ENCODE measurements around the gene HOMEZ. TPM values are rescaled to one million over a fixed set of nuclear protein-coding genes. Genes with fewer than 3 reads are reported as not detected.
"Not testable (repeated sequence)": the region's sequence is repeated elsewhere in the genome, so short reads cannot be mapped to it uniquely, and the experiment has no call there.

The HOMEZ gene
- total RNA-seq, 1 donor from 2014 or later: 8.9 TPM

GRCh38 chr14:23284654-23285529, 1.0 kb downstream of the HOMEZ start:
- ATAC-seq (peak; percentile 2), DNase-seq (ENCODE audit: low spot score) (no peak)

GRCh38 chr14:23281247-23281646, 4.7 kb downstream of the HOMEZ start:
- no peak for DNase-seq (ENCODE audit: low spot score)
- no peak for ATAC-seq

GRCh38 chr14:23277928-23278327, 8.0 kb downstream of the HOMEZ start:
- DNase-seq (ENCODE audit: low spot score); ATAC-seq: not testable (repeated sequence)

- ATAC-seq: no peak
- no peak for DNase-seq (ENCODE audit: low spot score)
Observed at GRCh38 chr14:23277189-23277588, 8.7 kb downstream of the HOMEZ start.

- ATAC-seq: no peak
- DNase-seq (ENCODE audit: low spot score): no peak
Observed at GRCh38 chr14:23275412-23275811, 10.5 kb downstream of the HOMEZ start.

- no peak for ATAC-seq
- no peak for DNase-seq (ENCODE audit: low spot score)
Observed at GRCh38 chr14:23269193-23269592, 16.7 kb downstream of the HOMEZ start.

GRCh38 chr14:23260849-23261248, 25.1 kb downstream of the HOMEZ start:
- DNase-seq (ENCODE audit: low spot score); ATAC-seq: not testable (repeated sequence)

GRCh38 chr14:23259426-23259825, 26.5 kb downstream of the HOMEZ start:
- ATAC-seq (no peak), DNase-seq (ENCODE audit: low spot score) (no peak)

GRCh38 chr14:23258256-23258655, 27.7 kb downstream of the HOMEZ start:
- DNase-seq (ENCODE audit: low spot score) (no peak), ATAC-seq (no peak)

GRCh38 chr14:23252420-23253333, 33.3 kb downstream of the HOMEZ start:
- no peak for ATAC-seq

GRCh38 chr14:23252006-23252405, 33.9 kb downstream of the HOMEZ start:
- DNase-seq (ENCODE audit: low spot score): no peak
- no peak for ATAC-seq

More at GRCh38 chr14:23252420-23253333, 33.3 kb downstream of the HOMEZ start:
- DNase-seq (ENCODE audit: low spot score): no peak

GRCh38 chr14:23249824-23250223, 36.1 kb downstream of the HOMEZ start:
- peak; percentile 80 for ATAC-seq

GRCh38 chr14:23248601-23249000, 37.3 kb downstream of the HOMEZ start:
- no peak for DNase-seq (ENCODE audit: low spot score)
- no peak for ATAC-seq

More at GRCh38 chr14:23249824-23250223, 36.1 kb downstream of the HOMEZ start:
- no peak for DNase-seq (ENCODE audit: low spot score)

- ATAC-seq (peak; percentile 83), DNase-seq (ENCODE audit: low spot score) (no peak)
Observed at GRCh38 chr14:23245282-23245681, 40.6 kb downstream of the HOMEZ start.

GRCh38 chr14:23243066-23243465, 42.9 kb downstream of the HOMEZ start:
- no peak for DNase-seq (ENCODE audit: low spot score)
- ATAC-seq: no peak

GRCh38 chr14:23242076-23242475, 43.9 kb downstream of the HOMEZ start:
- no peak for ATAC-seq

GRCh38 chr14:23241061-23241715, 44.7 kb downstream of the HOMEZ start:
- ATAC-seq: not testable (repeated sequence)

More at GRCh38 chr14:23242076-23242475, 43.9 kb downstream of the HOMEZ start:
- no peak for DNase-seq (ENCODE audit: low spot score)

GRCh38 chr14:23240661-23241060, 45.3 kb downstream of the HOMEZ start:
- DNase-seq (ENCODE audit: low spot score) (no peak), ATAC-seq (no peak)

More at GRCh38 chr14:23241061-23241715, 44.7 kb downstream of the HOMEZ start:
- DNase-seq (ENCODE audit: low spot score): not testable (repeated sequence)

- DNase-seq (ENCODE audit: low spot score): peak; percentile 96
Observed at GRCh38 chr14:23237772-23238594, 47.9 kb downstream of the HOMEZ start, which contains the start of gene RNF212B. RNF212B (plus strand) TSS chr14:23237936; CDS start chr14:23240346, 2,410 bp downstream.

More at GRCh38 chr14:23237772-23238594, 47.9 kb downstream of the HOMEZ start, which contains the start of gene RNF212B:
- peak; percentile 100 for ATAC-seq

Data from left lobe of liver (tissue), 2 donors.